ENCODE results near the gene LTBP3. TPM values are rescaled to one million over a fixed set of nuclear protein-coding genes. Genes with fewer than 3 reads are reported as not detected.

The LTBP3 gene
- total RNA-seq, 1 experiment from 2014 or later = 22.9 TPM

- H3K36me3 ChIP-seq = peaks cover 65% of the 10 kb centered on the region
- H3K4me1 ChIP-seq (replicated peaks) = peaks cover 7% of the 10 kb centered on the region
- no peak overlapping the region for H3K4me3 ChIP-seq
- no peak overlapping the region for H3K27ac ChIP-seq
- H3K9me3 ChIP-seq (replicated peaks) = no peaks in the 10 kb centered on the region; the same call in 1 of the 2 replicates
- no peak for DNase-seq (ENCODE audit: low read depth in 1 of 2, low spot score in 2 of 2)
- no peaks in the 10 kb centered on the region for H3K27me3 ChIP-seq (replicated peaks)
Observed at GRCh38 chr11:65591939-65592857, 34.0 kb upstream of the LTBP3 start.

GRCh38 chr11:65590240-65590738 is 32.1 kb upstream of the LTBP3 start:
- H3K4me3 ChIP-seq = no peak overlapping the region
- no peaks in the 10 kb centered on the region for H3K27me3 ChIP-seq (replicated peaks)
- H3K27ac ChIP-seq = no peak overlapping the region
- peaks cover 3% of the 10 kb centered on the region; the same call in 1 of the 2 replicates for H3K9me3 ChIP-seq (replicated peaks)
- DNase-seq (ENCODE audit: low read depth in 1 of 2, low spot score in 2 of 2) = no peak
- H3K36me3 ChIP-seq = peaks cover 78% of the 10 kb centered on the region
- H3K4me1 ChIP-seq (replicated peaks) = peaks cover 7% of the 10 kb centered on the region

GRCh38 chr11:65589444-65590239 is 31.5 kb upstream of the LTBP3 start:
- no peak for DNase-seq (ENCODE audit: low read depth in 1 of 2, low spot score in 2 of 2)
- H3K4me1 ChIP-seq (replicated peaks) = peaks cover 8% of the 10 kb centered on the region

GRCh38 chr11:65588199-65589054 is 30.3 kb upstream of the LTBP3 start:
- Histone ChIP-seq H3K36me3 (peaks cover 82% of the 10 kb centered on the region), H3K27me3 (replicated peaks) (no peaks in the 10 kb centered on the region), H3K27ac (no peak overlapping the region), H3K9me3 (replicated peaks) (peaks cover 3% of the 10 kb centered on the region; the same call in 1 of the 2 replicates), H3K4me1 (replicated peaks) (peaks cover 14% of the 10 kb centered on the region), H3K4me3 (no peak overlapping the region)
- DNase-seq (ENCODE audit: low read depth in 1 of 2, low spot score in 2 of 2) = peak; percentile 58 to 77

More at GRCh38 chr11:65589444-65590239, 31.5 kb upstream of the LTBP3 start:
- H3K27me3 ChIP-seq (replicated peaks) = no peaks in the 10 kb centered on the region
- H3K27ac ChIP-seq = no peak overlapping the region
- no peak overlapping the region for H3K4me3 ChIP-seq
- H3K9me3 ChIP-seq (replicated peaks) = peaks cover 3% of the 10 kb centered on the region; the same call in 1 of the 2 replicates
- H3K36me3 ChIP-seq = peaks cover 81% of the 10 kb centered on the region

- H3K36me3 ChIP-seq = peaks cover 89% of the 10 kb centered on the region
- H3K4me1 ChIP-seq (replicated peaks) = peaks cover 14% of the 10 kb centered on the region
- H3K4me3 ChIP-seq = no peak overlapping the region
- H3K9me3 ChIP-seq (replicated peaks) = peaks cover 3% of the 10 kb centered on the region; the same call in 1 of the 2 replicates
- DNase-seq (ENCODE audit: low read depth in 1 of 2, low spot score in 2 of 2) = no peak
- H3K27me3 ChIP-seq (replicated peaks) = no peaks in the 10 kb centered on the region
- H3K27ac ChIP-seq = no peak overlapping the region
Observed at GRCh38 chr11:65586676-65587075, 28.5 kb upstream of the LTBP3 start.

GRCh38 chr11:65586247-65586630 is 28.1 kb upstream of the LTBP3 start:
- H3K9me3 ChIP-seq (replicated peaks) = peaks cover 3% of the 10 kb centered on the region; the same call in 1 of the 2 replicates
- H3K36me3 ChIP-seq = peaks cover 91% of the 10 kb centered on the region
- H3K27me3 ChIP-seq (replicated peaks) = no peaks in the 10 kb centered on the region
- peaks cover 14% of the 10 kb centered on the region for H3K4me1 ChIP-seq (replicated peaks)
- no peak overlapping the region for H3K27ac ChIP-seq
- no peak overlapping the region for H3K4me3 ChIP-seq
- no peak for DNase-seq (ENCODE audit: low read depth in 1 of 2, low spot score in 2 of 2)

GRCh38 chr11:65585396-65586246 is 27.5 kb upstream of the LTBP3 start:
- no peak overlapping the region for H3K4me3 ChIP-seq
- no peak for DNase-seq (ENCODE audit: low read depth in 1 of 2, low spot score in 2 of 2)
- peaks cover 14% of the 10 kb centered on the region for H3K4me1 ChIP-seq (replicated peaks)
- H3K27ac ChIP-seq = no peak overlapping the region
- H3K9me3 ChIP-seq (replicated peaks) = peaks cover 3% of the 10 kb centered on the region; the same call in 1 of the 2 replicates
- H3K36me3 ChIP-seq = peaks cover 92% of the 10 kb centered on the region
- H3K27me3 ChIP-seq (replicated peaks) = no peaks in the 10 kb centered on the region

GRCh38 chr11:65584723-65585171 is 26.6 kb upstream of the LTBP3 start:
- H3K4me1 ChIP-seq (replicated peaks) = peaks cover 14% of the 10 kb centered on the region
- H3K36me3 ChIP-seq = peaks cover 92% of the 10 kb centered on the region
- no peak overlapping the region for H3K27ac ChIP-seq
- H3K9me3 ChIP-seq (replicated peaks) = peaks cover 3% of the 10 kb centered on the region; the same call in 1 of the 2 replicates
- H3K4me3 ChIP-seq = no peak overlapping the region
- no peak for DNase-seq (ENCODE audit: low read depth in 1 of 2, low spot score in 2 of 2)
- no peaks in the 10 kb centered on the region for H3K27me3 ChIP-seq (replicated peaks)

- peaks cover 86% of the 10 kb centered on the region for H3K36me3 ChIP-seq
Observed at GRCh38 chr11:65584106-65584505, 25.9 kb upstream of the LTBP3 start.

GRCh38 chr11:65583589-65583988 is 25.4 kb upstream of the LTBP3 start:
- peaks cover 3% of the 10 kb centered on the region; the same call in 1 of the 2 replicates for H3K9me3 ChIP-seq (replicated peaks)
- H3K27me3 ChIP-seq (replicated peaks) = no peaks in the 10 kb centered on the region
- DNase-seq (ENCODE audit: low read depth in 1 of 2, low spot score in 2 of 2) = no peak
- H3K36me3 ChIP-seq = peaks cover 80% of the 10 kb centered on the region
- H3K4me3 ChIP-seq = no peak overlapping the region
- H3K27ac ChIP-seq = no peak overlapping the region
- H3K4me1 ChIP-seq (replicated peaks) = peaks cover 14% of the 10 kb centered on the region

More at GRCh38 chr11:65584106-65584505, 25.9 kb upstream of the LTBP3 start:
- H3K27ac ChIP-seq = no peak overlapping the region
- peaks cover 3% of the 10 kb centered on the region; the same call in 1 of the 2 replicates for H3K9me3 ChIP-seq (replicated peaks)
- H3K4me1 ChIP-seq (replicated peaks) = peaks cover 14% of the 10 kb centered on the region
- H3K27me3 ChIP-seq (replicated peaks) = no peaks in the 10 kb centered on the region
- DNase-seq (ENCODE audit: low read depth in 1 of 2, low spot score in 2 of 2) = no peak
- no peak overlapping the region for H3K4me3 ChIP-seq

- peaks cover 19% of the 10 kb centered on the region for H3K4me1 ChIP-seq (replicated peaks)
- no peak for DNase-seq (ENCODE audit: low read depth in 1 of 2, low spot score in 2 of 2)
- H3K9me3 ChIP-seq (replicated peaks) = 0 out of 2 replicates have a peak, but pooled peaks cover 3% of the 10 kb centered on the region
- H3K4me3 ChIP-seq = no peak overlapping the region
- no peak overlapping the region for H3K27ac ChIP-seq
- peaks cover 67% of the 10 kb centered on the region for H3K36me3 ChIP-seq
- H3K27me3 ChIP-seq (replicated peaks) = no peaks in the 10 kb centered on the region
Observed at GRCh38 chr11:65581928-65582327, 23.8 kb upstream of the LTBP3 start.

- H3K4me1 ChIP-seq (replicated peaks) = peaks cover 29% of the 10 kb centered on the region
- no peak overlapping the region for H3K27ac ChIP-seq
- H3K36me3 ChIP-seq = peaks cover 58% of the 10 kb centered on the region
- no peaks in the 10 kb centered on the region for H3K9me3 ChIP-seq (replicated peaks)
- no peak overlapping the region for H3K4me3 ChIP-seq
- no peak for DNase-seq (ENCODE audit: low read depth in 1 of 2, low spot score in 2 of 2)
- no peaks in the 10 kb centered on the region for H3K27me3 ChIP-seq (replicated peaks)
Observed at GRCh38 chr11:65580756-65581155, 22.6 kb upstream of the LTBP3 start.

Data from SJSA1 (cell line).